Fibroblast of lung (primary cell): ENCODE data around the gene UBN1. TPM values are rescaled to one million over a fixed set of nuclear protein-coding genes. Genes with fewer than 3 reads are reported as not detected.

ENCODE experiments used
- DNase-seq, 2 donors: peaks; one replicate each; pipeline versions ENCODE4 v3.0.0 to v3.0.0-alpha.2; 2010; ENCODE audit warnings: low read depth in 2 of 2
- H2AFZ ChIP-seq: 2 replicates; pipeline ENCODE4 v1.5.1; 2012; ENCODE audit warnings: low read length, control low read depth, inconsistent platforms
- H3K27ac ChIP-seq: 2 replicates; pipeline ENCODE4 v1.5.1; 2011; ENCODE audit warnings: low read length, control low read depth; ENCODE audit not compliant: insufficient read depth
- H3K27me3 ChIP-seq: 2 replicates; pipeline ENCODE4 v1.5.1; 2011; ENCODE audit warnings: mild to moderate bottlenecking, low read length; ENCODE audit not compliant: control insufficient read depth, insufficient read depth
- H3K36me3 ChIP-seq: 2 replicates; pipeline ENCODE4 v1.5.1; 2011; ENCODE audit warnings: low read length; ENCODE audit not compliant: control insufficient read depth, insufficient read depth
- H3K4me1 ChIP-seq: 2 replicates; pipeline ENCODE4 v1.5.1; 2011; ENCODE audit warnings: low read length; ENCODE audit not compliant: control insufficient read depth, insufficient read depth; ENCODE audit errors: extremely low read depth
- H3K4me2 ChIP-seq: 2 replicates; pipeline ENCODE4 v1.5.1; 2011; ENCODE audit warnings: low read length, control low read depth; ENCODE audit not compliant: insufficient read depth; ENCODE audit errors: extremely low read depth
- H3K4me3 ChIP-seq, 4 experiments: fragments of 200-600 bp in 1 of 4; sonication (generic) in 1 of 4; replicated peaks in 1 of 4; 2 replicates each; pipeline ENCODE4 v1.5.1; 2011 to 2016; ENCODE audit warnings: low read length in 4 of 4, low read depth in 3 of 4, mild to moderate bottlenecking in 3 of 4, control low read depth in 2 of 4, inconsistent platforms in 1 of 4, mixed read lengths in 1 of 4; ENCODE audit not compliant: insufficient read depth in 1 of 4; ENCODE audit errors: control extremely low read depth in 1 of 4
- H3K79me2 ChIP-seq: 2 replicates; pipeline ENCODE4 v1.5.1; 2012; ENCODE audit warnings: mild to moderate bottlenecking, low read length, inconsistent platforms; ENCODE audit not compliant: control insufficient read depth, insufficient read depth
- H3K9ac ChIP-seq: 2 replicates; pipeline ENCODE4 v1.5.1; 2011; ENCODE audit warnings: mild to moderate bottlenecking, low read length, control low read depth; ENCODE audit not compliant: insufficient read depth
- H3K9me3 ChIP-seq: 2 replicates; pipeline ENCODE4 v1.5.1; 2012; ENCODE audit warnings: low read depth, low read length; ENCODE audit not compliant: control insufficient read depth, insufficient read depth
- H4K20me1 ChIP-seq: 2 replicates; pipeline ENCODE4 v1.5.1; 2011; ENCODE audit warnings: low read length; ENCODE audit not compliant: control insufficient read depth, insufficient read depth; ENCODE audit errors: extremely low read depth
- CTCF ChIP-seq, 2 donors: IDR thresholded peaks in 1 of 2; conservative IDR thresholded peaks in 1 of 2; 1 replicate in 1 of 2; 2 replicates in 1 of 2; pipeline ENCODE4 v1.5.1; 2011 to 2012; ENCODE audit warnings: low read length in 2 of 2, control low read depth in 1 of 2, inconsistent platforms in 1 of 2, low read depth in 1 of 2, mild to moderate bottlenecking in 1 of 2
- EZH2 ChIP-seq: IDR thresholded peaks from 2 replicates; pipeline ENCODE4 v1.5.1; 2012; ENCODE audit warnings: low read length, control low read depth, mild to moderate bottlenecking; ENCODE audit errors: missing control alignments
- polyA plus RNA-seq, 2 donors: library from polyadenylated mRNA; depleted of rRNA in 1 of 2; stranded (reverse) in 1 of 2; unstranded in 1 of 2; fragments of >200 nt; gene quantifications; 2 replicates each; pipeline ENCODE4 v1.2.1, GENCODE V29; 2011 to 2012; ENCODE audit warnings: missing spikeins in 1 of 2
- total RNA-seq: library from RNA; depleted of rRNA; stranded (reverse); fragments of >200 nt; gene quantifications from 2 replicates; pipeline ENCODE4 v1.2.1, GENCODE V29; 2014

Gene UBN1
- total and polyA plus RNA-seq, 2 donors (not counting 1 experiment from before 2014, with no cell fraction given) = 13.6 to 21.1 TPM

GRCh38 chr16:4924593-4925292 is 77.5 kb downstream of the UBN1 start:
- DNase-seq = no peak
- Histone ChIP-seq H3K27me3 (no peaks in the 10 kb centered on the region), H3K4me3 (no peak overlapping the region), H2AFZ (no peak overlapping the region), H3K4me1 (no peaks in the 10 kb centered on the region), H3K27ac (no peak overlapping the region), H3K9me3 (no peaks in the 10 kb centered on the region), H3K36me3 (no peaks in the 10 kb centered on the region), H4K20me1 (no peaks in the 10 kb centered on the region), H3K4me2 (no peak overlapping the region), H3K9ac (no peak overlapping the region), H3K79me2 (no peaks in the 10 kb centered on the region)
- no peak for TF ChIP-seq EZH2
- no peak for TF ChIP-seq CTCF (conservative IDR thresholded peaks at IDR 0.05 in 1 of 2, IDR thresholded peaks at IDR 0.05 in 1 of 2; ENCODE audit: low read depth in 1 of 2, low read length in 2 of 2)

GRCh38 chr16:4925293-4925607 is 78.0 kb downstream of the UBN1 start:
- TF ChIP-seq CTCF (conservative IDR thresholded peaks at IDR 0.05 in 1 of 2, IDR thresholded peaks at IDR 0.05 in 1 of 2; ENCODE audit: low read depth in 1 of 2, low read length in 2 of 2) (no peak), EZH2 (no peak)
- Histone ChIP-seq H3K9ac (no peak overlapping the region), H4K20me1 (no peaks in the 10 kb centered on the region), H3K4me3 (no peak overlapping the region), H3K9me3 (no peaks in the 10 kb centered on the region), H3K27ac (no peak overlapping the region), H3K4me1 (no peaks in the 10 kb centered on the region), H2AFZ (no peak overlapping the region), H3K4me2 (no peak overlapping the region), H3K27me3 (peaks cover 2% of the 10 kb centered on the region), H3K79me2 (no peaks in the 10 kb centered on the region), H3K36me3 (no peaks in the 10 kb centered on the region)
- DNase-seq = no peak

- H3K36me3 ChIP-seq = no peaks in the 10 kb centered on the region
- no peaks in the 10 kb centered on the region for H3K79me2 ChIP-seq
- H3K4me1 ChIP-seq = no peaks in the 10 kb centered on the region
- H3K9me3 ChIP-seq = no peaks in the 10 kb centered on the region
- no peak overlapping the region for H2AFZ ChIP-seq
- H3K4me3 ChIP-seq = no peak overlapping the region
- H3K4me2 ChIP-seq = no peak overlapping the region
- peaks cover 2% of the 10 kb centered on the region for H3K27me3 ChIP-seq
- H3K27ac ChIP-seq = no peak overlapping the region
- H3K9ac ChIP-seq = no peak overlapping the region
- DNase-seq = no peak
- TF ChIP-seq CTCF (conservative IDR thresholded peaks at IDR 0.05 in 1 of 2, IDR thresholded peaks at IDR 0.05 in 1 of 2; ENCODE audit: low read depth in 1 of 2, low read length in 2 of 2) = no peak
- TF ChIP-seq EZH2 = no peak
- H4K20me1 ChIP-seq = no peaks in the 10 kb centered on the region
Measured at GRCh38 chr16:4925791-4926190, 78.5 kb downstream of the UBN1 start.
